Stimulated activated naive CD4-positive, alpha-beta T cell (primary cell): ENCODE data around the gene JAZF1.
"Not testable (repeated sequence)": the region's sequence is repeated elsewhere in the genome, so short reads cannot be mapped to it uniquely, and the experiment has no call there.

ENCODE experiments used
- DNase-seq, 6 experiments: peaks; one replicate each; lab custom pipeline; 2025; lab: John Stamatoyannopoulos, UW

JAZF1 gene

GRCh38 chr7:28042721-28043120 lies 137.9 kb downstream of the JAZF1 start:
- no peak for DNase-seq

GRCh38 chr7:28041508-28042314 lies 138.9 kb downstream of the JAZF1 start:
- no peak for DNase-seq

- DNase-seq, result no peak
Measured at GRCh38 chr7:28038175-28038797, 142.3 kb downstream of the JAZF1 start.

GRCh38 chr7:28037220-28038010 lies 143.2 kb downstream of the JAZF1 start:
- DNase-seq, result no peak

- DNase-seq, result no peak
Measured at GRCh38 chr7:28036696-28037095, 143.9 kb downstream of the JAZF1 start.

GRCh38 chr7:28033386-28033785 lies 147.2 kb downstream of the JAZF1 start:
- DNase-seq, result no peak

GRCh38 chr7:28032738-28033380 lies 147.7 kb downstream of the JAZF1 start:
- no peak for DNase-seq

GRCh38 chr7:28029051-28029450 lies 151.5 kb downstream of the JAZF1 start:
- DNase-seq, result no peak

- no peak for DNase-seq
Measured at GRCh38 chr7:28028471-28028870, 152.1 kb downstream of the JAZF1 start.

- DNase-seq, result no peak
Measured at GRCh38 chr7:28026237-28026636, 154.4 kb downstream of the JAZF1 start.

GRCh38 chr7:28024786-28025334 lies 155.7 kb downstream of the JAZF1 start:
- DNase-seq, result no peak

GRCh38 chr7:28020302-28020940 lies 160.2 kb downstream of the JAZF1 start:
- peak in 5 of 6 experiments; percentile 4 to 59 (median 13) for DNase-seq

- no peak for DNase-seq
Measured at GRCh38 chr7:28018856-28019465, 161.6 kb downstream of the JAZF1 start.

GRCh38 chr7:28018446-28018845 lies 162.1 kb downstream of the JAZF1 start:
- DNase-seq, result no peak

- no peak for DNase-seq
Measured at GRCh38 chr7:28018020-28018419, 162.6 kb downstream of the JAZF1 start.

GRCh38 chr7:28017372-28017771 lies 163.2 kb downstream of the JAZF1 start:
- DNase-seq, result no peak

GRCh38 chr7:28016297-28016696 lies 164.3 kb downstream of the JAZF1 start:
- DNase-seq, result no peak

GRCh38 chr7:28015169-28015568 lies 165.4 kb downstream of the JAZF1 start:
- no peak for DNase-seq

- DNase-seq, result not testable (repeated sequence)
Measured at GRCh38 chr7:28014340-28014739, 166.3 kb downstream of the JAZF1 start.

- DNase-seq, result no peak
Measured at GRCh38 chr7:28013441-28013840, 167.2 kb downstream of the JAZF1 start.

- DNase-seq, result no peak
Measured at GRCh38 chr7:28013019-28013418, 167.6 kb downstream of the JAZF1 start.
